HG02938 (cell line): ENCODE data around the gene SMOC2.
"Not testable (repeated sequence)": the region's sequence is repeated elsewhere in the genome, so short reads cannot be mapped to it uniquely, and the experiment has no call there.

Source experiments
- ATAC-seq: cut with Tn5 transposase; IDR thresholded peaks from one replicate; pipeline ENCODE4 v1.9.1; 2021; ENCODE audit warnings: mild to moderate bottlenecking, moderate library complexity; ENCODE audit not compliant: unreplicated experiment

SMOC2 gene

GRCh38 chr6:168597471-168597875 is 156.5 kb downstream of the SMOC2 start:
- ATAC-seq, result no peak

DNA sequence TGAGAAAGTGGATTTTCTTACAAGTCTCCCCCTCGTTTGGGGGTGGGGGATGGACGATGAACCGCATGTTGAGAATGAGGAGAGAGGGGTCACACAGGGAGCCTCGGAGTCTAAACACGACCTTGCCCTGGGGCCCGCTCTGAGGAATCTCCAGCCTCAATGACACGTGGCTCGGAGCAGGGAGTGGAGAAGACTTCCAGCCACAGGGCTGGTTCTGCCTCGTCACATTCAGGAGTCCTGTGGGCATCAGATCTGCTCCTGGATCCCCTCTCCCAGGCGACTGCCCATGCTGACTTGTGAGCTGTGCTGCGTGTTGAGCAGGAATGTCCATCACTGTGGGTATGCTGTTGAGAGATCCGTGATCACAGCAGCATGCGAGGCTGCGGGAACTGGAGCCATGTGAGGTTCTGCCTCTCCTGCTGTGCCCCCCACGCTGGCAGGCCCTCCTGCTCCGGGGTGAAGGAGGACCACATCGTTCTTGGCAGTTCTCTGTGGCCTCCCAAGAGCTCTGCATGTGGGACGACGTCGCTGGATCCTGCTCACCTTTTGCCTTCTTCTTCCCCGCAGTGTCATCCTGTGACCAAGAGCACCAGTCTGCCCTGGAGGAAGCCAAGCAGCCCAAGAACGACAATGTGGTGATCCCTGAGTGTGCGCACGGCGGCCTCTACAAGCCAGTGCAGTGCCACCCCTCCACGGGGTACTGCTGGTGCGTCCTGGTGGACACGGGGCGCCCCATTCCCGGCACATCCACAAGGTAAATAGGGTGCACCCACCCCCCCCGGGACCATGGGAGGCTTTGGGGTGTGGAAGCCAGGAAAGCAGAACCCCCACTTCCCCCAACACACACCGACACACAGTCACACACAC is 157.5 kb downstream of the SMOC2 start:
- ATAC-seq, result no peak

DNA sequence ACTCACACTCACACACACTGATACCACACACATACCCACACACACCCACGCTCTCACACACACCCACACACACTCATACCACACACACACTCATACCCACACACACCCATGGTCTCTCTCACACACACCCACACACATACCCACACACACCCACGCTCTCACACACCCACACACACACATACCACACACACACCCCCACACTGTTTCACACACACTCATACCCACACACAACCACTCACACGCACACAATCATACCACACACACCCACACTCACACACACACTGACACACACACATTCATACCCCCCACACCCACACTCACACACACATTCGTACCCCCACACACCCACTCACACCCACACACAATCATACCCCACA is 158.1 kb downstream of the SMOC2 start:
- ATAC-seq, result no peak

DNA sequence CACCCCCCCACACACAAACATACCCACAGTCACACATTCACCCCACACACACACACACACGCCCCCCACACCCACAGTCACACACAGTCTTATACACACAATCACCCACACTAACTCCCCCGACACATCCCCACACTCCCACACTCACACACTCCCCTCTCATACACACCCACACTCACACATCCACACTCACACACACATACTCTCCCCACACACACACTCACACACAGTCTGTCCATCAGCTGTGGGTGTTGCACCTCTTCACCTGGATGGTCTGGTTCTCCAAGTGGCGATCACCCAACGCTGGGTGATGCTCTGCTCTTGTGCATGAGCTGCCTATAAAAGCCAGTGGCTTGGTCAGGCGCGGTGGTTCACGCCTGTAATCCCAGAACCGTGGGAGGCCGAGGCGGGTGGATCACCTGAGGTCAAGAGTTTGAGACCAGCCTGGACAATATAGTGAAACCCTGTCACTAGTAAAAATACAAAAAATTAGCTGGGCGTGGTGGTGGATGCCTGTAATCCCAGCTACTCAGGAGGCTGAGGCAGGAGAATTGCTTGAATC is 158.9 kb downstream of the SMOC2 start:
- no peak for ATAC-seq

- no peak for ATAC-seq
These were observed 159.4 kb downstream of the SMOC2 start for GRCh38 chr6:168600381-168600780.

GRCh38 chr6:168601111-168601510 is 160.1 kb downstream of the SMOC2 start:
- ATAC-seq, result no peak

GRCh38 chr6:168601546-168601945 is 160.6 kb downstream of the SMOC2 start:
- no peak for ATAC-seq

GRCh38 chr6:168602576-168602975 is 161.6 kb downstream of the SMOC2 start:
- ATAC-seq, result no peak

DNA sequence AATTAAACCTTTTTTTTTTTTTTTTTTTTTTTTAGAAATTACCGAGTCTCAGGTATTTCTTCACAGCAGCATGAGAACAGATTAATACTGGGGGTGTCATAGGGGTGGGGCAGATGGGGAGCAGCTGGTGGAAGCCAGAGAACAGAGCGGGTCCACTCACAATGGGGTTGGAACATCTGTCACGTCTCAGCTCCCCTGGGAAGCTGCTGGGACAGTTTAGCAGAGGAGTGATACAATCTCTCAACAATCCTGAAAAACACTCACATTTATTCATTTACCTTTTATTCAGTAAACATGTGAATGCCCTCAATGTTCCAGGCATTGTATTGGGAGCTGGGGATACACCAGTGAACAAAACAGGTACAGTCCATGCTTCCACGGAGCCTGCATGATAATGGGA is 162.2 kb downstream of the SMOC2 start:
- ATAC-seq, result no peak

DNA sequence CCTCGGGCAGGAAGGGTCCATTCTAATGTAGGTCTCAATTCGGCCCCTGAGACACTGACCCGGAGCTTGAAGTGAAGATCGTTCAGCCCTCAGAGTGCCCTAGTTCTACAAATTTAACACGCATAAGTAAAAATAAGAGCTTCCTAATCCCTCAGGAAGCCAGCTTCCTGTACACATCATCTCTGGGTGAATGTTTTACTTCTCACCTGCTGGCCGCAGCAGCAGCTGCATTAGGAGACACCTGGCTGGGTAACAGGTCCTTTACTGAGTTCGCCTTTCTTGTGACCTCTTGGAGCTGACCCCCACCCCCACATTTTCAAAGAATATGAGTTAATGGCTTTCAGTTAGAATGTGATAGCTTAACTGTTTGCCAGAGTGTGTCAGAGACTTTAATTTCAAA is 165.0 kb downstream of the SMOC2 start:
- ATAC-seq, result no peak

DNA sequence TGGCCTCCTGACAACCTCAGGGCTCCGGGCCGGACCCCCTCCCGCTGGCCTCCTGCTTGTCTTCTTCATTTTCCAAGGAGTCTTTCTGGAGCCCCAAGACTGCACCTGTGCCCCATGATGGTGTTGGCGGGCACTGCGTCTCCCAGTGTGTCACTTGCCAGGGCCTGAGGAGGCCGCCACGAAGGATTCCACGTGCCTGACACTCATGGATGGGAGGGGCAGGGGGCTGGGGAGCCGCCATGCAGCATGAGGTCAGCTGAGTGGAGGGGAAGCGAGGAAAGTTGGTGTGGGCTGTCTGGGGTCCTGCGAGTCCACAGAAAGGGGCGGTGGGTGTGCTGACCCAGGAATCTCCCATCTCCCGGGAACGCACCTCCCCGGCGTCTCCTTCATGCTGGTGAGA is 165.7 kb downstream of the SMOC2 start:
- no peak for ATAC-seq

DNA sequence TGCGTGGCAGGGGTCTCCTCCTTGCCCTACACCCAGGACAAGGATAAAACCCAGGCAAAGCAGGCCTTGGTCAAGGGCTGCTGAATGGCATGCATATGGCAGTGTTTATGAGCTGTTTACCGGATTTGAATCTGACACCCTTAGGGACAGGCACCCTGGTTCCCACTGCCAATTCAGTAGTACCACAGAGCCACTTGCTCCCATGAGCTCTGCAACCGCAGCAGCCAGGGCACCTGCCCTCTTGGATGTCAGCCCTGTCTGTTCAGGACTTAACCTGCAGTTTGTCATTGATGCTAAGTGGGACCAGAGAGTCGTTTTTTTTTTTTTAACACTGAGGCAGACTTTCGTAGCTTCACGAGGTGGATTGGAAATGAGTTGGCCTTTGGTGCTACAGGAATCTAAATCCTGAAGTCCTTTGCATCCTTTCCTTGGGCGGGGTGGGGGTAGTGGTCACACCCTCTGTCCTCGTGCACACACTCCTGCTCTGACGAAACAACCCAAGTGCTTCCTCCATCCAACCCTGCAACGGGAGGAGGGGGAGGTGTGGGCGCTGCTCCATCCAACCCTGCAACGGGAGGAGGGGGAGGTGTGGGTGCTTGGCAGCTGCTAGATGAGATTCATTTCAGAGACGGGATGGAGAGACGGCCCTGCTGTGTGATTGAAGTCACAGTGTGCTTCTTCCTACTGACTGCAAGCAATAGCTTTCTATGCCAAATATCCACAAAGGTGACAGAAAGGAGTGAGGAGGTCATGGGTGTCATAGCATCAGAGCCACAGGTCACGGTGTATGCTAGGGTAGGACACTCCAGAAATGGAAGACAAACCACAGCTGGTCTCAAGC is 166.5 kb downstream of the SMOC2 start:
- no peak for ATAC-seq

DNA sequence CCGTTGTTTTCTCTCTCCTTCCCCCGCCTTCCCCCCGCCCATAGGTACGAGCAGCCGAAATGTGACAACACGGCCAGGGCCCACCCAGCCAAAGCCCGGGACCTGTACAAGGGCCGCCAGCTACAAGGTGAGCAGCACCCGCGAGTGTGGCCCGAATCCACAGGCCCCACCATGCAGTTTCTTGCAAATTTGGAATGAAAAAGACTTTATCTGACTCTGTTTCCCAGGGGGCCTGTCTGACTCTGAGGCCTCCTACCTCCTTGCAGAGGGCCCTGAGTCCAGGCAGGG is 167.1 kb downstream of the SMOC2 start:
- no peak for ATAC-seq

- ATAC-seq, result no peak
These were observed 168.2 kb downstream of the SMOC2 start for GRCh38 chr6:168609026-168609685.

DNA sequence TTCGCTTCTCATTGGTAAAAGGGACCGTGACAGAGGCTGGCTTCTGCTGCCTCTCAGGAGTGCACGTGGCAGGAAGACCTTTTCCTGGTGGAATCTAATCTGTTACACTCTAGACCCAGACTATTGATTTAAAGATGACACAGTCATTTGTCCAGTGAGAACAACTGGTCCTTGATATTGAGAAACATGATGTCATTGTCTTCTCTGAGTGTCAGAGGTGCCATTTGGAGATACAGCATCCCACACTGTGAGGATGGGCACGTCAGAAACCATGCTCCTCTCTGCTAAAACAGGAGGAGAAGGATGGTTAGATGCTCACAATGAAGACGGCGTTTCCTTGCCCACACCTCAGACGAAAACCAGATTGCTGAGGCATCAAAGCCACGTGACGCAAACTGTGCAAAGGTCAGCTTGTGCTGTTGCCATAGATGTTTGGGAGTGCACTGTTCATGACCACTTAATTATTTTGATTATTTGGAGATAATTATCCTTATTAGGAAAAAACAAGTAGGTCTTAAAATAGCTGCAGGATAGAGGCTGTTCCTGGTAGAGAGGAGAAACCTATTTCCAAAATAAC is 169.0 kb downstream of the SMOC2 start:
- no peak for ATAC-seq

GRCh38 chr6:168610966-168611365 is 170.0 kb downstream of the SMOC2 start:
- ATAC-seq, result not testable (repeated sequence)

DNA sequence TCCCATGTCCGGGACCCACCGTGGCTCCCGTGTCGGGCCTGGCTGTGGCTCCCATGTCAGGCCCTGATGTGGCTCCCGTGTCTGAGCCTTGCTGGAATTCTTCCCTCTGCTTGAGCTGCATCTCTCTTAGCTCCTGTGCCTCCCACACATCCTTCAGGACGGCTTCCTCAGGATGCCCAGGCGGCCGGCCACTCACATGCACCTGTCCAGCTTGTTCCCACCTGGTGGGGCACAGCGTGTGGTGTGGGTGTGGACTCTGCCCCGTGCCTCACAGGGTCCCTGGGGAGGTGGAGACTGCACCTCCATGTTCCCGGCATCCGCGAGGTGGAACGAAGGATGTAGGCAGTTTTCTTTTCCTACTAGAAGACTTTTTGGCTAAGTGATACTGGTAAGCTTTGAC is 170.7 kb downstream of the SMOC2 start:
- ATAC-seq, result no peak

- no peak for ATAC-seq
These were observed 171.6 kb downstream of the SMOC2 start for GRCh38 chr6:168612586-168612985.

GRCh38 chr6:168615837-168616236 is 174.9 kb downstream of the SMOC2 start:
- no peak for ATAC-seq

- no peak for ATAC-seq
These were observed 176.1 kb downstream of the SMOC2 start for GRCh38 chr6:168616816-168617765.
